NCI-H2029 treated with DMSO at 0.1 percent for 48 hours (cell line): Measurements from ENCODE around the gene B4GALNT3.
"Not testable (repeated sequence)": the region's sequence is repeated elsewhere in the genome, so short reads cannot be mapped to it uniquely, and the experiment has no call there.

Experiments used
- DNase-seq: peaks from one replicate; lab custom pipeline; 2025; lab: John Stamatoyannopoulos, UW

The B4GALNT3 gene

DNA sequence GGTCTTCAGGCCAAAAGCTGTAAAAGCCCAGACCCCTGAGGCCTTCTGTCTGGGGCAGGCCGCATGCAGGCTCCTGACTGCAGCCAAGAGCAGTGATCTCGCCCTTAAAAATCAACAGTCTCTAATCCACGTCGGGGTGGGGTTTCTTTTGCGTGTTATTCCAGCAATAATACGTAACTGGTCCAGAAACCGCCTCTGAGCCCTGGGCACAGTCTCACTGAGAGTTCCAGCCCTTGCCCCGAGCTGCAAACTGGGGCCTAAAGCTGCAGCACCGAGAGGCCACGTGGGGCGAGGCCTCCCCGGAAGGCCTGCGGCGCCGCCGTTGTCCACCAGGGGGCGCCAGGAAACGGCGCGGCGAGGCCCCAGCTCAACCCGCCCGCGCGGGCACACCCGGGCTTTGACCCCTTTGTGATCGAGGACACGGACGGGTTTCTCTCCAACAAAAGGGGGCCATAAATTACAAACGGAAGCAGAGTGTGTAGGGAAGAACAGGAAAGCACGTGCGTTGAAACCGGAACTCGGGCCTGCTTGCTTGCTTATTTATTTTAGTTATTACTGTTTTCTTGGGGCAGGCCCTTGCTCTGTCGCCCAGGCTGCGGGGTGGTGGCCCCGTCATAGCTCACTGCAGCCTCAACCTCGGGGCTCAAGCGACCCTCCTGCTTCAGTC is 116.3 kb downstream of the B4GALNT3 start:
- peak; percentile 51 for DNase-seq

DNA sequence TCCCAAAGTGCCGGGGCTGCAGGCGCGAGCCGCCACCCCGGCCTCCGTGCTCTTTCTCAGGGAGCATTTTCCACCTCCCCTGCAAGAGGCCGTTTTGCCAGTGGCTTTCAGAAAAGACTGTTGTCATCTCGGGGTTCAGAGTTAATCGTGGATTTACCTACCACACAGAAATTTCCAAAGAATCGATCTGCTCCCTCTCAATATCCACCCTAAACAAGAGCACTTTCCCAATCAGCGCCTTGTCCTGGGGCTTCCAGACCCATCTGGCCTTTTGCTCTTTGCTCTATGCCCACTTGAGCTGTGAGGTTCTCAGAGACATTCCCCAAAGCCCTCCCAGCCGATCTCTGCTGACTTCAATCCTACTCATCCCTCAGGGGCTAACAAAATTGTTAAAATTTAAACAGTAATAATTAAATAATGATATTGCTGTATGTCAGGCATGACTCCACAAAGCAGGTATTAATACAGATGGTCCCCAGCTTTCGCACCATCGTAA is 116.9 kb downstream of the B4GALNT3 start:
- DNase-seq: no peak

DNA sequence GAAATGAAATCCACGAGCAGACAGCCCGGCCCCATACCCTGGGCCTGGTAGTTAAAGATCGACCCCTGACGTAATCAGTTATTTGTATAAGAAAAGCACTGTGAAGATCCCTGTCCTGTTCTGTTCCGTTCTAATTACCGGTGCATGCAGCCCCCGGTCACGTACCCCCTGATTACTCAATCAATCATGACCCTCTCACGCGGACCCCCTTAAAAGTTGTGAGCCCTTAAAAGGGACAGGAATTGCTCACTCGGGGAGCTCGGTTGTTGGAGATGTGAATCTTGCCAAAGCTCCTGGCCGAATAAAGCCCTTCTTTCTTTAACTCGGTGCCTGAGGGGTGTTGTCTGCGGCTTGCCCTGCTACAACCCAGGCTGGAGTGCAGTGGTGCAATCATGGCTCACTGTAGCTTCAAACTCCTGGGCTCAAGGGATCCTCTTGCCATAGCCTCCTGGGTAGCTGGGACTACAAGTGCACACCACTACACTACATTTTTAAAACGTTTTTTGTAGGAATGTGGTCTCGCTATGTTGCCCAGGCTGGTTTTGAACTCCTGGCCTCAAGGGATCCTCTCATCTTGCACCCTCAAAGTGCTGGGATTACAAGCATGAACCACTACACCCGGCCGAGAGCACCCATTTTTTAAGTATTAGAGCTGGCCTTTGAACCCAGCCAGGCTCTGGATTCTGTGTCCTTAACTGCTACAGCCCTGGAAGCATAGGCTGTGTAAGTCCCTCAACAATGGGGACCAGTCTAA is 118.4 kb downstream of the B4GALNT3 start:
- DNase-seq: not testable (repeated sequence)

DNA sequence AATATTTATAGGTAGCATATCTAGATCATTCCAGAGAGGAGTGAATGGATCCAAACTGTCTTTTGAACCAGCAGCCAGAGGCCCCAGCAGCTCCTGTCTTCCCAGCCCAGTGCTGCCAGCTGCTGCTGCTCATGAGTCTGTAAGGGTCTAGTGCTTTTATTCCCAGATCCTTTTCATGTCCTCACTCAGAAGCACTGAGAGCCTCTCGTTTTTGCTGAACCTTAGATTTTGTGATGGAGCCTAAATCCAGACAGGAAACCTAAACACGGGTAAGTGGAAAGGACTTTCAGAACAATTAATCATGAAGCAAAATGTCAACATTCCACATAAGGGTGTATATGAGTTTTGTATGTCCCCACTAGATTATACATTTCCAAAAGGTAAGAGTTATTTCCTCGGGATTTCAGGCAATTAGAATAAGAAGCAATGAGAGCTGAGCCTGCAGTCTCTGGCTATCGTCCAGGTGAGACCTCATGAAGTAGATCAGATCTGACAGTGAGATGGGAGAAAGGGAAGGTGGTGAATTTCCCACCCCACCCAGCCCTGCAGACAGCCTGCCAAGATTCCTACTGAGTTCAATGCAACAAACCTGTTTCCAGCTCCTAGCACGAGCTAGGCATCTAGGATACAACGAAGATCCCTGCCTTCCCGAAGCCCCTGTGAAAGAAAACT is 119.1 kb downstream of the B4GALNT3 start:
- no peak for DNase-seq

DNA sequence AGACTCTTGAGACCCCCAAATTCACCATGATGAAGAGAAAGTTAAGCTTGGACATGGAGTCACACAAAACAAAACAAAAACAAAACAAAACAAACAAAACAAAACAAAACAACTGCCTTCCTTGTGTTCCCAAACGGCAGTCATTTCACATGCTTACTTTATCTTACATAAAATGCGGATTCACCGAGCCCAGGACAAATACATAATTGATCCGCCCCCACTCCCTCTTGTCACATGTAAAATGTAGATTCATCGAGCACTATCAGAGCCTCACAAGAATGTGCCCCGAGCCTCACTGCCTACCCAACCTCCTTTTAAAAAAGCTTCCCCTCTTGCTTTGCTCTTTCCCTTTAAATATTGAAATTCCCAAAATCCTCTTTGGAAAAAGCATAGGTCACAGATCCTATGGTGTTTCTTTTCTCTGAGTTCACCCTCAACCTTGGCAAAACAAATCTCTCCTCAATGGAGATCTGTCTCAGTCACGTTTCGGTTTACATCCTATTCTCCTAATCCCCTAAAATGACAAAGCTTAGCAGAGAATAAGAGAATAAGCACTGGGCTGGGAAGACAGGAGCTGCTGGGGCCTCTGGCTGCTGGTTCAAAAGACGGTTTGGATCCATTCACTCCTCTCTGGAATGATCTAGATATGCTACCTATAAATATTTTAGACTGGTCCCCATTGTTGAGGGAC is 119.8 kb downstream of the B4GALNT3 start:
- no peak for DNase-seq

DNA sequence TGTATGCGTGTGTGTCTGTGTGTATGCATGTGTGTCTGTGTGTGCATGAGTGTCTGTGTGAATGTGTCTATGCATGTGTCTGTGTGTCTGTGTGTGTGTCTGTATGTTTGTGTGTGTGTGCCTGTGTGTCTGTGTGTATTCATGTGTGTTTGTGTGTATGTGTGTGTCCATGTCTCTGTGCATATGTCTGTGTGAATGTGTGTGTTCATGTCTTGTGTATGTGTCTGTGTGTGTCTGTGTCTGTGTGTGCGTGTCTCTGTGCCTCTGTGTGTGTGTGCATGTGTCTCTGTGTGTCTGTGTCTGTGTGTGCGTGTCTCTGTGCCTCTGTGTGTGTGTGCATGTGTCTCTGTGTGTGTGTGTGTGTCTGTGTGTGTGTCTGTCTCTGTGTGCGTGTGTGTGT is 121.1 kb downstream of the B4GALNT3 start:
- DNase-seq: no peak

DNA sequence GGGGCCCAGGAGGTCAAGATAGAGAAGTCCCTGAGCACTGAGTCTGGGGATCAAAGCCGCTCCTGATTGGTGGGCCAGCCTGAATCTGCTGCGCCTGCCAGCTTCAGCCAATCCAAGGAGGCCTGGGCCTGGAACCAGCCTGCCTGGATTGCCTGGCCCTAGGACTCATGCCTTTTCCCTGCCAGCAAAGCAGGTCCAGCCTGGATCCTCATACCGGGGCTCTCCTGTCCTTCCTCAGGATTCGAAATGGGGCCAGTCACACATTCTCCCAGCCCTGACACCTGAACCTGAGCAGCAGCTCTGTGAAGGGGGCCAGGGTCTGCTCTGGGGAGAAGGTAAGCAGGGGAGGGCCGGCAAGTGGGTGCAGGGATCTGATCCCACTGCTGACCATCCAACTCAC is 121.6 kb downstream of the B4GALNT3 start:
- DNase-seq: no peak

DNA sequence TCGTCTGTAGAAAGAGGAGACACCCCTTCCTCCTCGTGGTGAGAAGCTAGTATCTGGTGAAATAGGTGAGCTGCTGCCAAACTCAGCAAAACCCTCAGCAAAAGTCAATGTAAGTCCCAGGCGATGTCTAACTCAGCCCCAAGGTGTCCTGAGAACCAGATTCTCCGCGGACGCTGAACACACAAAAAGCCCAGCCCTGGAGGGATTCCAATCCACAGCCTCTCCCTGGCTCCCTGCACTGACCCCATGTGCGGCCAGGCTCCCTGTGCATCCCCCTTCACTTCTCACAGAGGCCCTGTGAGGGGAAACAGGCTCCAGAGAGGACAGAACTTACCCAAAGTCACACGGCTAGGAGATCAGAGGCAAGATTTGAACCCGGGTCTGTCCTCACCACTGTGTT is 122.0 kb downstream of the B4GALNT3 start:
- DNase-seq: no peak

DNA sequence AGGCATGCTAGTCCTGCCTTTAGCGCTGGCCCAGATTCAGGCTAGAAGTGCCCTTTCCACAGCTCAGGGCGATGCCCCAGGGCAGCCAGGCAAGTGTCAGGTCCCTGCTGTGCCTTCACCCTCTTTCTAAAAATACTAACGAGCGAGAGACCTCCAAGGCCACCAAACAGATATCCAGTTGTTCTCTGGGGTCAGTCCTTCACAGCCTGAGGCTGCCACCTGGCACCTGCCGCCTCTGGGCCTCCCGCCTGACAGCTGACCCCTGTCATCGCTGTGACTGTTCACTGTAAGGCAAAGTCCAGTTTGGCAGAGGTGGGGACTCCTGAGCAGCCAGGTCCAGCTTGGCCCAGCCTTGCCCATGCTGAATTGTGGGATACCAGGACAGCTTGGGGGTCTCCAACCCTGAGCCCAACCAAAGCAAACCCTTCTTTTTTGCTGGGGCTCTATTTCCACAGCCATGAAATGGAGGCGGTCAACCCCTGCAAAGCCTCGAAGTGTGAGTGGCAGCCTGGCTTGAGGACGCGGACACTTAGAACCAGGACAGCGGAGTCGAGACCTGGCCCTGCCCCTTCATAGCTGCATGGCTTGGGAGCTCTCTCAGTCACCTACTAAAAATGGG is 123.6 kb downstream of the B4GALNT3 start:
- no peak for DNase-seq

DNA sequence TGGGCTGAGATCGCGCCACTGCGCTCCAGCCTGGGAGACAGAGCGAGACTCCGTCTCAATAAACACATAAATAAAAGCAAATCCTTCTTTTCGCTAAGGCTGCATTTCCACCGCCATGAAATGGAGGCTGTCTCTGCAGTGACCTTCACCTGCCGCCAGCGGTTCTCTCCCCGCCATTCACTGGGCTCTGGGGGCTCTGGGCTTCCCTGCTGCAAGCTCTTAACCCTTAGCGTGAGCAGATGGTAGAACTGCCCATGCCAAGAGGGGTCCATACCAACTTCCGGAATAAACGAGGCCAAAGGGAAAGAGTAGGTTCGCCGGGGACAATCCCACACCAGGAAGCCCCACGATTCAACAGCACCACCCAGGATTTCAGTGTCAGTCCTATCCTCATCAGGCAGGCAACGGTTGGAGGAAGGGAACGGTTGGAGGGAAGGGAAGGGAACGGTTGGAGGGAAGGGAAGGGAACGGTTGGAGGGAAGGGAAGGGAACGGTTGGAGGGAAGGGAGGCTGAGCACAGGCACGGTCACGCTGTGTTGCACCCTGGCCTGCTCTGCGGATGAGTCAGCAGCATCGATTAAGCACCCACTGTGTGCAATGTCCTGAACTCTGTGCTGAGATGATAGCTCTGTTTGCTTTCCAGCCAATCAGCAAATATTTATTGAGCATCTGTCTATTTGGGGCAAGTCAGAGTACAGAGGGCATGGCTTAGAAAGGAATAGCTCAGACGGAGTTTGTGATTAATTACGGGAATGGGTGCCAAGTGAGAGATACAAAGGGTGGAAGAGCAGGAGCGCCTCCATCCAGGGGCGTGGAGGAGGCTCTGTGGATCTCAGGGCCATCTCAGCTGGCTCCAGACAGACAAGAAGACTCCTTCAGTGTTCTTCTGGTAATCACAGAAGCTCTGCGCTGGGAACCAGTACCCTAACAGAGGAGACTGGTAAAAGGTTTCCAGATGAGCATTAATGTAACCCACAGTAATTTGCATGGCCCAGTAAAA is 125.6 kb downstream of the B4GALNT3 start:
- no peak for DNase-seq

DNA sequence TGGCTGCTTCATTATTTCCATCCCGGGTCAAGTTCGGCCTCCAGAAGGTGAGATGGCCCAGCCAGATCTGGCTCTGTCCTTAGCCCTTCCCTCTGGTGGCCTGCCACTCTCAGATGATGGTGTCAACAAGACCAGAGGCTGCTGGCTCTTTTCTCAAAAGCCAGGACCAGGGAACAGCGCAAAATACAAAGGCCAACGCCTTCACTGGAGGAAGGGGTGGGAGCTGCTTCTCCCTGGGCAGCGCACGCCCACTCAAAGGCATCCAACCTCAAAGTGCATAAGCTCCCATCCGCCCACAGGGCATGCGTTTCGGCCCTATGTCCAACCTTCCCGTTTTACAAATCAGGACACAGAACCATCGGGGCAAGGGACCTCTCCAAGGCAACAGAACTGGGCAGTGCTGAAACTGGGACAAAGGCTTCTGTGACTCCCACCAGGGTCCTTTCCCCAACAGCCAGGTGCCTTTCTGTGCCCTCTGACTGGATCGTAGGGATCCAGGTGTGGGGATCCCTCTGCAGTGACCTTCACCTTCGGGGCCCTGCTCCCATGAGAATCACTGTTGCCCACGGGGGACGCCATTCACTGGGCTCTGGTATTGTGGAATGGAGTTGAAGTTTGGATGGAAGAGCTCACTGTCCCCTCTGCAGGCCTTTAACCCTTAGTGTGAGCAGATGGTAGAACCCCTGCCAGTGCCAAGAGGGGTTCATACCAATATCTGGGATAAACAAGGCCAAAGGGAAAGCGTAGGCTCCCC is 126.8 kb downstream of the B4GALNT3 start:
- DNase-seq: no peak

DNA sequence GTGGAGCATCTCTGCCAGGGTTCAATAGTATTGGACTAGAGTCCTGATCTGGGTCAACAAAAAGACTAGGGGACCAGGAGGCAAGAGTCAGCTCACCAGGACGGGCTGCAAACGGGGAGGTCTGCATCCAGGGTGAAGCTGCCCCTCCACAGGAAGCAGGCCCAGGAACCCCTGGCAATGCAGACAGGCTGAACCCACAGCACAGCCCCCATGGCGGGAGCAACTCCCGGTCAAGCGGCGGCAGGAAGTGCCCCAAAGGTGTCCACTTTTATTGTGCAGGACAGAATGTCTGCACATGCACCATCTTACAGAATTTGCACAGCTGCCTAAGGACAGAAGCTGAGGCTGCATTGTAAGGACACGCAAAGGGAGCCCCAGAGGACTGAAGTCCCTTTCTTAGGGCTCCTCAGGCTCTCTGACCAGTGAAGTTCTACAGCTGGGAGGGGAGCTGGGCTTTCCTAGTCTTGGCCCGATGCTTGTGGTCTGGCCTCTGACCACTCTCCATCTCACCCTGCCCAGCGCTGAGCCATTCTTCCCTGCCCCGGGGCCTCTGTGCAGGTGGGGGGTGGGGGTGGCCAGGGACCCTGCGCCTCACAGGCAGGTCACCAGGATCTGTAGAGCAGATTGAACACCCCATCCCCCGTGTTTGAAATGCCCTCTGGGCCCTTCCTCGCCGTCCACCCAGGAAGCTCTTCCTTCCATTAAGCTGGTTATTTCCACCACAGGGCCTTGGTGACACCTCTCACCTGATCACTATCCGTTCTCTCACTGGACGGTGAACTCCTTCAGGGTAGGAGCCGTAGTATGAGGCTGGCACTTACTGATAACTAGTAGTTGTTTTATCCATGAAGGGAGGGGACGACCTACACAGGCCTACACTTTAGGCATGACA is 127.6 kb downstream of the B4GALNT3 start:
- DNase-seq: no peak

DNA sequence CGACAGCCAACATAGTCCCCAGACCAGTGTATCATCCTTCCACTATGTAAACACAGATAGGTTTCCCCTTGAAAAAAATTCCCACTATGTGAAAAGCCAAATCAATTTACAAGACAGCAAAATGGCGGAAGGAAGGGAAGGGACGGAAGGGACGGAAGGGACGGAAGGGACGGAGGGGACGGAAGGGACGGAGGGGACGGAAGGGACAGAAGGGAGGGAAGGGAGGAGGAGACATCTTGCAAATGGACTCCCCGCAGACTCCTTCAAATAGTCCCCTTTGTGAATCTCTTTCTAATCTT is 128.2 kb downstream of the B4GALNT3 start:
- DNase-seq: no peak

DNA sequence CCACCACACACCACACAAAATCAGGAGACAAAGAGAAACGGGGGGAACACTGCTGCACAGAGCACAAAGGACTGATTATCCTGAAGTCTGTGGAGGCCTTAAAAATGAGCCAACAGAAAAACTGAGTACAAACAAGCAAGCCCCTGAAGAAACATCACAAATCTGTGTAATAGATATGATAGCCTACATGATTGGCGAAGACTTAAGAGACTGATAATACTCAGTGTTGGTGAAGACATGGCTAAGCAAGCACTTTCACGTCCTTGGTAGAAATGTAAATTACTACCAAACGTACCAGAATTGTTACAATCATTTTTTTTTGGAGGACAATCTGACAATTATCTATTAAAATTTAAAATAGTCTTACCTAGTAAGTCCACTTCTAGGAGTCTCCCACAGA is 128.9 kb downstream of the B4GALNT3 start:
- DNase-seq: no peak

DNA sequence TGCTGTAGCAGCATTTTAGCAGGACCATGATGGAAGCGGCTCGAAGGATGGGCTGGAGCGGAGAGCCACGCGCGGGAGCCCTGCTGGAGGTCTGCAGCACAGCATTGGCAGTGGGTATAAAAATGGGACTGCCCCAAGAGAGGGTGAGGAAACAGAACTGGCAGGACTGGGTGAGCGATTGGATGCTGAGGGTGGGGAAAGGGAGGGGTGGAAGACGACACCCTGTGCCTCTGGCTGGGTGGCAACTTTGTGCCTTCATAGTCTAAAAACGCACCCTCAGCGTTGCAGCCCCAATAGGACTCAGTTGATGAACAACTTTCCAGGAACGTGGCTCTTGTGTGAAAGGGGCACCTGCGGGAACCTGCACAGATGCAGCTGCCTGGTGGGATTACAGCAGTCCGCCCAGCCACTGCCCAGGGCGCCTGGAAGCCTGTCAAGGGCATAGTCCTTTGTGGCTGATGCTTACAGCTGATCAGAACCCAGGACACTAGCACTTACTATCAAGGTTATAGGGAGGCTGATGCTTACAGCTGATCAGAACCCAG is 130.5 kb downstream of the B4GALNT3 start:
- DNase-seq: no peak

DNA sequence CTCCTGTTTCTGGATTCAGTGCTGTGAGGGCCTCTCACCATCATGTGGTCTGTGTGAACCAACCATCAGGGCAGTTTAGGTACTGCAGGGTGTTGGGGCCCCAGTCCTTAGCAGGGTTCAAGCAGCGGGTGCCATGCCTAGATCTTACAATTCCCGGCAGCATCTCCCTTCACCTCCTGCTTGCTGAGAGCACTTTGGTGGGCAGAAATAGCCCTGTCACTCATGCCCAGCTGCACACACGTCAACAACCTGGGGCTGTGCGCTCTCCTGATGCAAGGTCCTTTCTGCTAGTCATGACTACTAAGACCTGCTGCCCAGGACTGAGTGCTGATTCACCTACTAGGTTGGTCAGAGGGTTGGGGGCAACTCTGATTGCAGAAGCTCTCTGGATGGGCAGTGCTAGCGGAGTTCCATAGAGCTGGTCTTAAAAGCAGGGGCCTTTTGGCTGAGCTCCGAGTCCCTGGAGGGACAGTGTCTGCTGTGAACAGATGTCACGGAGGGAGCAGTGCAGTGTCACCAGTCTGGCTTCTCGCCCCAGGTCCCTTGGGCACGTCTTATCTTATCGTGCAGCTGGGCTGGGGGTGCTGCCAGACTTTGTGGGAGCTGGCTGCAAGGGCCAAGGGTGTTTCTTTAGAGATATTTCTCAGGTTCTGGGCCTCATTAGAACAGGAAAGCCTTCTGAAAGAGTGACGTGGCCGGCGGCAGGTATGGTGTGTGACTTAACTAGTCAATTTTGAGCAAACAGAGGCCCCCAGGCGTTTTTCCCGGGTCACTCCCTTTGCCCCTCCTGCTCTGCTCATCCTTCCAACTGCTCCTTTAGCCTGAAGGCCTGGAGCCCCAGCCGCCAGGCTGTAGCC is 131.7 kb downstream of the B4GALNT3 start:
- no peak for DNase-seq

DNA sequence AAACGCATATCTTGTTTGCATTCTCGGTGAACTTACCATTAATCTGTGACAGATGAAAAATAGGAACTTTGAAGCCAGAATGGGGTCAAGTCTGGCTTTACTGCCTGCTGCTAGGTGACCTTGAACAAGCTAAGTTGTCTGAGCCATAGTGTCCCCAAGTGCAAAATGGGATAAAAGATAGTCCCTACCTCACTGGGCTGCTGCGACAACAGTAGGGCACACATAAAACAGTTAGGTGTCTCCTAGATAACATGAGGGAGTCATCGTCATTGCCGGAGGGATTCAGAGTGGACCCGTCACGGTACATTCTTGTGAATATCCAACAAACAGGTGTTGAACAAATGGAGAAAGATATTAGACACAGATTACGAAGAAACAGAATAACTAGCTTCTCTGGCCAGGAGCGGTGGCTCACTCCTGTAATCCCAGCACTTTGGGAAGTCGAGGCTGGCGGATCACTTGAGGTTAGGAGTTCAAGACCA is 132.3 kb downstream of the B4GALNT3 start:
- no peak for DNase-seq
